Measurements from ENCODE around the gene C1QA.

C1QA gene

DNA sequence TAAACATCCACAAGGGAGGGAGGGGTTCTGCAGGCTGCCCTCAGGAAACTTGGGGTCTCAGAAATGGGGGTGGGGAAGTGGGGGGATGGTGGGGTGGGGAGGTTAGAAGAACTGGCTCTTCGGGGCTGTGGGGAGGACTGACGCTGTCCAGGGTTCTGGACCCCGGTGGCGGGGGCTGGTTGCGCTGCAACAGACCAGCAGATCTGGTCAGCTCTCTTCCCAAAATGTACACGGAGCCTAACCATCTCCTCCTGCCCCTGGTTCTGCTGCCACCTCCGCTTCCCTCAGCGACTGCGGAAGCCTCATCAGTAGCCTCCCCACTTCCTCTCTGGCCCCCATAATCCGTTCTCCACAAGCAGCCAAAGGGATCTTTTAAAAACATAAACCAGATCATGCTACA is 29.3 kb upstream of the C1QA start:
- H4K20me1 ChIP-seq (ENCODE audit: insufficient read depth): no peaks in the 10 kb centered on the region
- no peak overlapping the region for H2AFZ ChIP-seq (ENCODE audit: low read depth)
- H3K79me2 ChIP-seq (ENCODE audit: insufficient read depth, low read depth): no peaks in the 10 kb centered on the region
- H3K36me3 ChIP-seq (ENCODE audit: insufficient read depth): no peaks in the 10 kb centered on the region
- peaks cover 62% of the 10 kb centered on the region for H3K27me3 ChIP-seq (ENCODE audit: insufficient read depth, low read depth)
- no peaks in the 10 kb centered on the region for H3K4me1 ChIP-seq (ENCODE audit: low read depth, poor library complexity, severe bottlenecking)
- no peak overlapping the region for H3K9ac ChIP-seq
- TF ChIP-seq, protein P1, sequence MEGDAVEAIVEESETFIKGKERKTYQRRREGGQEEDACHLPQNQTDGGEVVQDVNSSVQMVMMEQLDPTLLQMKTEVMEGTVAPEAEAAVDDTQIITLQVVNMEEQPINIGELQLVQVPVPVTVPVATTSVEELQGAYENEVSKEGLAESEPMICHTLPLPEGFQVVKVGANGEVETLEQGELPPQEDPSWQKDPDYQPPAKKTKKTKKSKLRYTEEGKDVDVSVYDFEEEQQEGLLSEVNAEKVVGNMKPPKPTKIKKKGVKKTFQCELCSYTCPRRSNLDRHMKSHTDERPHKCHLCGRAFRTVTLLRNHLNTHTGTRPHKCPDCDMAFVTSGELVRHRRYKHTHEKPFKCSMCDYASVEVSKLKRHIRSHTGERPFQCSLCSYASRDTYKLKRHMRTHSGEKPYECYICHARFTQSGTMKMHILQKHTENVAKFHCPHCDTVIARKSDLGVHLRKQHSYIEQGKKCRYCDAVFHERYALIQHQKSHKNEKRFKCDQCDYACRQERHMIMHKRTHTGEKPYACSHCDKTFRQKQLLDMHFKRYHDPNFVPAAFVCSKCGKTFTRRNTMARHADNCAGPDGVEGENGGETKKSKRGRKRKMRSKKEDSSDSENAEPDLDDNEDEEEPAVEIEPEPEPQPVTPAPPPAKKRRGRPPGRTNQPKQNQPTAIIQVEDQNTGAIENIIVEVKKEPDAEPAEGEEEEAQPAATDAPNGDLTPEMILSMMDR (conservative IDR thresholded peaks at IDR 0.05; ENCODE audit: low read depth, low read length): no peak
- no peak overlapping the region for H3K4me2 ChIP-seq
- H3K4me3 ChIP-seq (IDR thresholded peaks at IDR 0.05; ENCODE audit: insufficient read depth, low read depth, low read length): no peak overlapping the region
- H3K27ac ChIP-seq: no peak overlapping the region

DNA sequence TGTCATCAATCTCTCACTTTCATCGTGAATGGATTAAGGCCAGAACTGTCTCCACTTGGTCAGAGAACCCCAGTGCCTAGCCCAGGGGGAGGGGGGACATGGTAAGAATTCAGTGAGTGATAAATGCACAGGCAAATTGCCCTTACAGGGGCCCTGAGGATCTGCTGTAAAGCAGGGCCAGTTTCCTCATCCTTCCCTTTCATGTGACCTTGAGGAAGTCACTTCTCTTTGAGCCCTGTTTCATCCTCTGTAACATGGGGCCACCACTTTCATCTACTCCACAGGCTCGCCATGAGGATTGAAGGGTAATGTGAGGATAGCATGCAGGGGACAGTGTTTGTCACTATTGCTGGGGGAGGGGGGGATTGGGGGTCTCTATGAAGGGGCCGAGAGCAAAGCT is 28.1 kb upstream of the C1QA start:
- no peak overlapping the region for H3K4me2 ChIP-seq
- H3K4me3 ChIP-seq (IDR thresholded peaks at IDR 0.05; ENCODE audit: insufficient read depth, low read depth, low read length): no peak overlapping the region
- no peaks in the 10 kb centered on the region for H3K4me1 ChIP-seq (ENCODE audit: low read depth, poor library complexity, severe bottlenecking)
- no peak overlapping the region for H2AFZ ChIP-seq (ENCODE audit: low read depth)
- H4K20me1 ChIP-seq (ENCODE audit: insufficient read depth): no peaks in the 10 kb centered on the region
- no peak overlapping the region for H3K9ac ChIP-seq
- H3K27ac ChIP-seq: no peak overlapping the region
- peaks cover 62% of the 10 kb centered on the region for H3K27me3 ChIP-seq (ENCODE audit: insufficient read depth, low read depth)
- H3K79me2 ChIP-seq (ENCODE audit: insufficient read depth, low read depth): no peaks in the 10 kb centered on the region
- no peaks in the 10 kb centered on the region for H3K36me3 ChIP-seq (ENCODE audit: insufficient read depth)
- TF ChIP-seq, protein P1 (conservative IDR thresholded peaks at IDR 0.05; ENCODE audit: low read depth, low read length): no peak

DNA sequence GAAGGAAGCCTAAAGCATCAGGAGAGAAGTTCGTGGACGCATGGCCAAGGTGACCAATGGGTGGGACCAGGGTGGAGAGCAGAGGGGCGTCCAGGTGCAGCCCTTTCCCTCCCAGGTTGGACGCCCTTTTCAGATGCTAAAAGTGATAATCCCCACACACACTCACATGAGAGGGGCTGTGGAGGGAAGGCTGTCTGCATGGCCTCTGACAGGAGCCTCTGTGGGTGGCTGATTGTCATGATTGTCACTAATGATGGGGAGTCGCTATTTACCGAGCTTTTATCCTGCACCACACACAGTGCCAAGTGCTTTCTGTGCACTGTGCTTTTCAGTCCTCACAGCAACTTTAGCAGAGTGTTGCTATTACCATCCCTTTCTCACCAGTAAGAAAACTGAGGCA is 27.1 kb upstream of the C1QA start:
- Histone ChIP-seq H2AFZ (ENCODE audit: low read depth) (no peak overlapping the region), H3K4me2 (no peak overlapping the region), H3K4me1 (ENCODE audit: low read depth, poor library complexity, severe bottlenecking) (no peaks in the 10 kb centered on the region), H3K27ac (no peak overlapping the region), H3K79me2 (ENCODE audit: insufficient read depth, low read depth) (no peaks in the 10 kb centered on the region), H3K27me3 (ENCODE audit: insufficient read depth, low read depth) (peaks cover 62% of the 10 kb centered on the region), H3K36me3 (ENCODE audit: insufficient read depth) (no peaks in the 10 kb centered on the region), H4K20me1 (ENCODE audit: insufficient read depth) (no peaks in the 10 kb centered on the region), H3K9ac (no peak overlapping the region), H3K4me3 (IDR thresholded peaks at IDR 0.05; ENCODE audit: insufficient read depth, low read depth, low read length) (no peak overlapping the region)
- TF ChIP-seq, protein P1 (conservative IDR thresholded peaks at IDR 0.05; ENCODE audit: low read depth, low read length): no peak

DNA sequence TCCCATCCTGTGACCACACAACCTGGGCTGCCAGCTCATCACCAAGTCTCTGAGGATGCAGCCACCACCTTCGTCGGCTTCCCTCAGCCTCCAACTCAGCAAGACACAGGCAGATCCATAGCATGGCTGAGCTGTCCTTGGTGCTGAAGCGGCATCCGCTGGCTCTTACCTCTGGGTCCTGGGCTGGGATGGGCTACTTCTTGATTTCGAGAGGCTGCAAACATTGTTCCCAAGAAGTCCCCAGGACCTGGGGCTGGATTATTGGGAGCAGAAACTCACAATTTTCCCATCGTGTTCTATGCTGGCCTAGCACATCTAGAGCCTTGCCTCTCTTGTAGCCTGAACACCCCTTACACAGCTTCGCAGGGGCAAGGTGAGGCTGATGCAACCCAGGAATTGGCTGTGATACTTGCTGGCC is 24.9 kb upstream of the C1QA start:
- no peak overlapping the region for H3K9ac ChIP-seq
- H3K4me2 ChIP-seq: no peak overlapping the region
- no peak overlapping the region for H3K4me3 ChIP-seq (IDR thresholded peaks at IDR 0.05; ENCODE audit: insufficient read depth, low read depth, low read length)
- no peak overlapping the region for H3K27ac ChIP-seq
- TF ChIP-seq, protein P1 (conservative IDR thresholded peaks at IDR 0.05; ENCODE audit: low read depth, low read length): no peak
- H3K27me3 ChIP-seq (ENCODE audit: insufficient read depth, low read depth): peaks cover 62% of the 10 kb centered on the region
- H4K20me1 ChIP-seq (ENCODE audit: insufficient read depth): no peaks in the 10 kb centered on the region
- H2AFZ ChIP-seq (ENCODE audit: low read depth): no peak overlapping the region
- H3K79me2 ChIP-seq (ENCODE audit: insufficient read depth, low read depth): no peaks in the 10 kb centered on the region
- no peaks in the 10 kb centered on the region for H3K4me1 ChIP-seq (ENCODE audit: low read depth, poor library complexity, severe bottlenecking)
- H3K36me3 ChIP-seq (ENCODE audit: insufficient read depth): no peaks in the 10 kb centered on the region
